Fibroblast of villous mesenchyme (primary cell): ENCODE results near the gene PRKG1. TPM values are rescaled to one million over a fixed set of nuclear protein-coding genes. Genes with fewer than 3 reads are reported as not detected.
"Not testable (repeated sequence)": the region's sequence is repeated elsewhere in the genome, so short reads cannot be mapped to it uniquely, and the experiment has no call there.

ENCODE experiments used
- DNase-seq: peaks from one replicate; pipeline ENCODE4 v3.0.0-alpha.2; 2010; ENCODE audit warnings: low read depth
- H3K4me3 ChIP-seq: 2 replicates; pipeline ENCODE4 v1.5.1; 2011; ENCODE audit warnings: low read depth, mild to moderate bottlenecking, low read length
- CTCF ChIP-seq: IDR thresholded peaks from 2 replicates; pipeline ENCODE4 v1.5.1; 2012; ENCODE audit warnings: low read depth, mild to moderate bottlenecking, low read length; ENCODE audit not compliant: insufficient read depth
- total RNA-seq: library from RNA; depleted of rRNA; stranded (reverse); fragments of >200 nt; gene quantifications from 2 replicates; pipeline ENCODE4 v1.2.3, GENCODE V29; 2012

The PRKG1 gene
- total RNA-seq, 1 donor: 19.0 TPM

- no peak for TF ChIP-seq CTCF
- no peak overlapping the region for H3K4me3 ChIP-seq
- peak; percentile 6 for DNase-seq
Measured at GRCh38 chr10:51733057-51733456, 658.8 kb downstream of the PRKG1 start.

- no peak for TF ChIP-seq CTCF
- no peak overlapping the region for H3K4me3 ChIP-seq
- DNase-seq: no peak
Measured at GRCh38 chr10:51743146-51743545, 668.9 kb downstream of the PRKG1 start.

GRCh38 chr10:51744235-51745000 lies 670.1 kb downstream of the PRKG1 start:
- DNase-seq: no peak
- TF ChIP-seq CTCF: no peak
- H3K4me3 ChIP-seq: no peak overlapping the region

- TF ChIP-seq CTCF: no peak
- H3K4me3 ChIP-seq: no peak overlapping the region
- no peak for DNase-seq
Measured at GRCh38 chr10:51745397-51745796, 671.1 kb downstream of the PRKG1 start.

GRCh38 chr10:51747216-51747615 lies 672.9 kb downstream of the PRKG1 start:
- no peak overlapping the region for H3K4me3 ChIP-seq
- no peak for TF ChIP-seq CTCF
- DNase-seq: no peak

- no peak overlapping the region for H3K4me3 ChIP-seq
- TF ChIP-seq CTCF: no peak
- DNase-seq: peak; percentile 44
Measured at GRCh38 chr10:51748959-51749358, 674.7 kb downstream of the PRKG1 start.

GRCh38 chr10:51758366-51758765 lies 684.1 kb downstream of the PRKG1 start:
- DNase-seq: no peak
- no peak for TF ChIP-seq CTCF
- H3K4me3 ChIP-seq: no peak overlapping the region

GRCh38 chr10:51758838-51759237 lies 684.6 kb downstream of the PRKG1 start:
- not testable (repeated sequence) for DNase-seq, H3K4me3 ChIP-seq
